Neural progenitor cell (in vitro differentiated cells): ENCODE data around the gene SLC25A11. TPM values are rescaled to one million over a fixed set of nuclear protein-coding genes. Genes with fewer than 3 reads are reported as not detected.
A peak's percentile ranks its signal among the peaks of the same experiment; 100 is the strongest.

Source experiments
- DNase-seq: peaks from one replicate; pipeline ENCODE4 v3.0.0-alpha.2; 2016; ENCODE audit warnings: low spot score
- H2AFZ ChIP-seq: fragments of 200-600 bp; sonication (generic); replicated peaks from 2 replicates; pipeline ENCODE4 v1.6.1; 2016; ENCODE audit warnings: antibody characterized with exemption
- H3F3A ChIP-seq: fragments of 200-600 bp; sonication (generic); 2 replicates; pipeline ENCODE4 v1.6.1; 2016; ENCODE audit warnings: antibody characterized with exemption, low read depth
- H3K27ac ChIP-seq: fragments of 200-600 bp; sonication (generic); 2 replicates; pipeline ENCODE4 v1.5.1; 2016; ENCODE audit warnings: mild to moderate bottlenecking
- H3K27me3 ChIP-seq: fragments of 200-600 bp; sonication (generic); 2 replicates; pipeline ENCODE4 v1.6.1; 2016; ENCODE audit warnings: mild to moderate bottlenecking, moderate library complexity
- H3K36me3 ChIP-seq: fragments of 200-600 bp; sonication (generic); 2 replicates; pipeline ENCODE4 v1.5.1; 2016
- H3K4me1 ChIP-seq: fragments of 200-600 bp; sonication (generic); 2 replicates; pipeline ENCODE4 v1.6.1; 2016; ENCODE audit warnings: mixed run types
- H3K4me2 ChIP-seq: fragments of 200-600 bp; sonication (generic); 2 replicates; pipeline ENCODE4 v1.6.1; 2016
- H3K4me3 ChIP-seq: fragments of 200-600 bp; sonication (generic); 2 replicates; pipeline ENCODE4 v1.5.1; 2016
- H3K79me2 ChIP-seq: fragments of 200-600 bp; sonication (generic); 2 replicates; pipeline ENCODE4 v1.6.1; 2016; ENCODE audit warnings: low read depth
- H3K9ac ChIP-seq: fragments of 200-600 bp; sonication (generic); 2 replicates; pipeline ENCODE4 v1.6.1; 2016
- H3K9me3 ChIP-seq: fragments of 200-600 bp; sonication (generic); 2 replicates; pipeline ENCODE4 v1.5.1; 2016; ENCODE audit warnings: low read depth
- H4K20me1 ChIP-seq: fragments of 200-600 bp; sonication (generic); 2 replicates; pipeline ENCODE4 v1.6.1; 2016; ENCODE audit warnings: low read depth
- H3K27ac Mint-ChIP-seq: 3 replicates; pipeline ENCODE4 v1.8.0; 2021; ENCODE audit warnings: mixed read lengths
- H3K27me3 Mint-ChIP-seq: 2 replicates; pipeline ENCODE4 v1.8.0; 2022; ENCODE audit warnings: low read depth, mild to moderate bottlenecking, inconsistent platforms, moderate library complexity, mixed read lengths; ENCODE audit not compliant: insufficient read depth
- H3K36me3 Mint-ChIP-seq: 3 replicates; pipeline ENCODE4 v1.8.0; 2021; ENCODE audit warnings: mixed read lengths
- H3K4me1 Mint-ChIP-seq: 3 replicates; pipeline ENCODE4 v1.8.0; 2021; ENCODE audit warnings: mixed read lengths
- H3K4me3 Mint-ChIP-seq: 3 replicates; pipeline ENCODE4 v1.8.0; 2021; ENCODE audit warnings: mild to moderate bottlenecking, moderate library complexity, mixed read lengths
- H3K9me3 Mint-ChIP-seq: 3 replicates; pipeline ENCODE4 v1.8.0; 2020; ENCODE audit warnings: mixed read lengths
- EZH2 ChIP-seq: fragments of 200-600 bp; sonication (generic); IDR thresholded peaks from 2 replicates; pipeline ENCODE4 v1.6.1; 2017; ENCODE audit warnings: antibody characterized with exemption, mild to moderate bottlenecking, moderate library complexity
- EZH2phosphoT487 ChIP-seq: fragments of 200-600 bp; sonication (generic); IDR thresholded peaks from 2 replicates; pipeline ENCODE4 v1.6.1; 2017; ENCODE audit warnings: antibody characterized with exemption
- total RNA-seq: library from RNA; depleted of rRNA; stranded (reverse); fragments of >200 nt; gene quantifications from 2 replicates; pipeline ENCODE4 v1.2.3, GENCODE V29; 2015; ENCODE audit warnings: low replicate concordance
- TF ChIP-seq, protein P1 (sequence below): fragments of 200-600 bp; sonication (generic); IDR thresholded peaks from 2 replicates; pipeline ENCODE4 v1.5.1; 2017; ENCODE audit warnings: antibody characterized with exemption, mild to moderate bottlenecking

The SLC25A11 gene
- total RNA-seq, 1 donor from 2014 or later, result 35.3 TPM

DNA sequence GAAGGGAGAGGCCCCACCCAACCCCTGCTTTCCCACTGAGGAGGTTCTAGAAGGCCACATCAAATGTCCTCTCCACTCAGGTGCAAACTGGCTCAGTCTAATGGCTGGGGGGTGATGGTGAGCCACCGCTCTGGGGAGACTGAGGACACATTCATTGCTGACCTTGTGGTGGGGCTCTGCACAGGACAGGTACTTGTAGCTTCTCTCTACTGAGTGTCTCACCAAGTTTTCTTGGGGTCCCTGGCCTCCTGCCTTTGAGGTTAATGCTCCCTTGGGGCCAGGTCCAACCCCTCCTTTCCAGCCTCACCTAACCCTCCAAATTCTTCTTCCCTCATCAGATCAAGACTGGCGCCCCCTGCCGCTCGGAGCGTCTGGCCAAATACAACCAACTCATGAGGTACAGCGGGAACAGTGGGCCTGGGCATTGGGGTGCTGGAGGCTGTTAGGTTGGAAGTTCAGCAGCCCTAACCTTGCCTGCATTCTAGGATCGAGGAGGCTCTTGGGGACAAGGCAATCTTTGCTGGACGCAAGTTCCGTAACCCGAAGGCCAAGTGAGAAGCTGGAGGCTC, 16.7 kb upstream of the SLC25A11 start:
- Histone ChIP-seq H4K20me1 (no peaks in the 10 kb centered on the region), H3K27me3 (no peaks in the 10 kb centered on the region), H3K79me2 (peaks cover under 1% of the 10 kb centered on the region), H3K4me2 (no peak overlapping the region), H2AFZ (no peak overlapping the region), H3K9me3 (no peaks in the 10 kb centered on the region), H3K36me3 (no peaks in the 10 kb centered on the region), H3F3A (peaks cover 19% of the 10 kb centered on the region), H3K9ac (no peak overlapping the region), H3K4me1 (peaks cover 12% of the 10 kb centered on the region), H3K4me3 (no peak overlapping the region), H3K27ac (no peak overlapping the region)
- DNase-seq, result peak; percentile 52
- no peak overlapping the region for H3K4me3 Mint-ChIP-seq
- H3K27ac Mint-ChIP-seq, result peak overlapping the region; percentile 78
- TF ChIP-seq, protein P1, sequence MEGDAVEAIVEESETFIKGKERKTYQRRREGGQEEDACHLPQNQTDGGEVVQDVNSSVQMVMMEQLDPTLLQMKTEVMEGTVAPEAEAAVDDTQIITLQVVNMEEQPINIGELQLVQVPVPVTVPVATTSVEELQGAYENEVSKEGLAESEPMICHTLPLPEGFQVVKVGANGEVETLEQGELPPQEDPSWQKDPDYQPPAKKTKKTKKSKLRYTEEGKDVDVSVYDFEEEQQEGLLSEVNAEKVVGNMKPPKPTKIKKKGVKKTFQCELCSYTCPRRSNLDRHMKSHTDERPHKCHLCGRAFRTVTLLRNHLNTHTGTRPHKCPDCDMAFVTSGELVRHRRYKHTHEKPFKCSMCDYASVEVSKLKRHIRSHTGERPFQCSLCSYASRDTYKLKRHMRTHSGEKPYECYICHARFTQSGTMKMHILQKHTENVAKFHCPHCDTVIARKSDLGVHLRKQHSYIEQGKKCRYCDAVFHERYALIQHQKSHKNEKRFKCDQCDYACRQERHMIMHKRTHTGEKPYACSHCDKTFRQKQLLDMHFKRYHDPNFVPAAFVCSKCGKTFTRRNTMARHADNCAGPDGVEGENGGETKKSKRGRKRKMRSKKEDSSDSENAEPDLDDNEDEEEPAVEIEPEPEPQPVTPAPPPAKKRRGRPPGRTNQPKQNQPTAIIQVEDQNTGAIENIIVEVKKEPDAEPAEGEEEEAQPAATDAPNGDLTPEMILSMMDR, result peak; percentile 56
- TF ChIP-seq EZH2phosphoT487, result no peak
- H3K27me3 Mint-ChIP-seq, result peaks cover 6% of the 10 kb centered on the region
- peaks cover 18% of the 10 kb centered on the region for H3K4me1 Mint-ChIP-seq
- peaks cover 27% of the 10 kb centered on the region for H3K36me3 Mint-ChIP-seq
- no peaks in the 10 kb centered on the region for H3K9me3 Mint-ChIP-seq

DNA sequence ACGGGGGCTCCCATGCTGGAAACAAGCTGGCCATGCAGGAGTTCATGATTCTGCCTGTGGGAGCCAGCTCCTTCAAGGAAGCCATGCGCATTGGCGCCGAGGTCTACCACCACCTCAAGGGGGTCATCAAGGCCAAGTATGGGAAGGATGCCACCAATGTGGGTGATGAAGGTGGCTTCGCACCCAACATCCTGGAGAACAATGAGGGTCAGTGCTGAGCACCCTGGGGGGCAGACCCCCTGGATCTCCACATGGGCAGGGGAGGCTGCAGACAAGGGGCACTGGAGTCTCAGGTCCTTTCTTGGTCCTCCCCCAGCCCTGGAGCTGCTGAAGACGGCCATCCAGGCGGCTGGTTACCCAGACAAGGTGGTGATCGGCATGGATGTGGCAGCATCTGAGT, 15.2 kb upstream of the SLC25A11 start:
- DNase-seq, result no peak
- H3K27me3 ChIP-seq, result no peaks in the 10 kb centered on the region
- H3K27ac Mint-ChIP-seq, result no peak overlapping the region
- H3K9ac ChIP-seq, result no peak overlapping the region
- peaks cover 4% of the 10 kb centered on the region for H3K79me2 ChIP-seq
- H3K4me3 Mint-ChIP-seq, result no peak overlapping the region
- H3K36me3 ChIP-seq, result no peaks in the 10 kb centered on the region
- H3K4me1 ChIP-seq, result peaks cover 13% of the 10 kb centered on the region
- no peak overlapping the region for H2AFZ ChIP-seq
- no peaks in the 10 kb centered on the region for H3K9me3 ChIP-seq
- no peak for TF ChIP-seq EZH2
- no peak for TF ChIP-seq EZH2phosphoT487
- TF ChIP-seq, protein P1, result no peak
- H3K36me3 Mint-ChIP-seq, result peaks cover 21% of the 10 kb centered on the region
- no peak overlapping the region for H3K27ac ChIP-seq
- no peaks in the 10 kb centered on the region for H3K9me3 Mint-ChIP-seq
- no peak overlapping the region for H3K4me3 ChIP-seq
- H3K4me2 ChIP-seq, result no peak overlapping the region
- peaks cover 27% of the 10 kb centered on the region for H3K4me1 Mint-ChIP-seq
- H3K27me3 Mint-ChIP-seq, result peaks cover 9% of the 10 kb centered on the region
- no peaks in the 10 kb centered on the region for H4K20me1 ChIP-seq
- peaks cover 27% of the 10 kb centered on the region for H3F3A ChIP-seq

DNA sequence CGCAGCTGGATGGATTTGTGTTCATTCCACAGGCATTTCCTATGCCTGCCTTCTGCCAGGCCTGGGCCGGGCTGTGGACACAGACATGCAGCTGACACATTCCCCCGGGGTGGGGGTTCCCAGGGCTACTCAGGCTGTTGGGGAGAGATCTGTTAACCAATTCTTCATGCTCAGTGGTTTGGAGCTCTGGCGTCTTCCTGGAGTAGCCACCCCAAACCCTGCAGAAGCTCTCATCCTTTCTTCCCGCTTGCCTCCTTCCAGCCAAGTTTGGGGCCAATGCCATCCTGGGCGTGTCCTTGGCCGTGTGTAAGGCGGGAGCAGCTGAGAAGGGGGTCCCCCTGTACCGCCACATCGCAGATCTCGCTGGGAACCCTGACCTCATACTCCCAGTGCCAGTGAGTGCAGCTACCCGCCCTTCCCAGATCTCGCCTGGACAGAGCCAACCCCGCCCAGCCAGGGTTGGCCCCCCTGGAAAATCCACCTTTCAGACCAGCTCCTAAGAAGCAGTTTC, 13.7 kb upstream of the SLC25A11 start:
- Histone ChIP-seq H3K4me1 (peaks cover 13% of the 10 kb centered on the region), H3K36me3 (no peaks in the 10 kb centered on the region), H4K20me1 (no peaks in the 10 kb centered on the region), H3K27me3 (no peaks in the 10 kb centered on the region), H3K4me3 (no peak overlapping the region), H3K9me3 (no peaks in the 10 kb centered on the region), H3K9ac (no peak overlapping the region), H3K27ac (no peak overlapping the region), H3K79me2 (peaks cover 5% of the 10 kb centered on the region), H2AFZ (no peak overlapping the region), H3F3A (peaks cover 43% of the 10 kb centered on the region), H3K4me2 (no peak overlapping the region)
- Mint-ChIP-seq H3K36me3 (peaks cover 13% of the 10 kb centered on the region), H3K4me3 (peak overlapping the region; percentile 27), H3K27me3 (peaks cover 9% of the 10 kb centered on the region), H3K4me1 (peaks cover 27% of the 10 kb centered on the region), H3K9me3 (no peaks in the 10 kb centered on the region), H3K27ac (peak overlapping the region; percentile 1)
- no peak for TF ChIP-seq EZH2
- TF ChIP-seq, protein P1, result no peak
- no peak for TF ChIP-seq EZH2phosphoT487
- DNase-seq, result no peak
